ENCODE results near the gene TRAF1. TPM values are rescaled to one million over a fixed set of nuclear protein-coding genes. Genes with fewer than 3 reads are reported as not detected.

Gene TRAF1
- total and polyA plus RNA-seq, 10 of the 15 experiments (the other 5 are each of a cell fraction or from before 2014, with no cell fraction given) = 13.8 to 163 (median 128) TPM

- TF ChIP-seq PAX5 (IDR thresholded peaks at IDR 0.05; ENCODE audit: borderline replicate concordance, low read depth, low read length) = peak; percentile 77
- TF ChIP-seq, protein P1, sequence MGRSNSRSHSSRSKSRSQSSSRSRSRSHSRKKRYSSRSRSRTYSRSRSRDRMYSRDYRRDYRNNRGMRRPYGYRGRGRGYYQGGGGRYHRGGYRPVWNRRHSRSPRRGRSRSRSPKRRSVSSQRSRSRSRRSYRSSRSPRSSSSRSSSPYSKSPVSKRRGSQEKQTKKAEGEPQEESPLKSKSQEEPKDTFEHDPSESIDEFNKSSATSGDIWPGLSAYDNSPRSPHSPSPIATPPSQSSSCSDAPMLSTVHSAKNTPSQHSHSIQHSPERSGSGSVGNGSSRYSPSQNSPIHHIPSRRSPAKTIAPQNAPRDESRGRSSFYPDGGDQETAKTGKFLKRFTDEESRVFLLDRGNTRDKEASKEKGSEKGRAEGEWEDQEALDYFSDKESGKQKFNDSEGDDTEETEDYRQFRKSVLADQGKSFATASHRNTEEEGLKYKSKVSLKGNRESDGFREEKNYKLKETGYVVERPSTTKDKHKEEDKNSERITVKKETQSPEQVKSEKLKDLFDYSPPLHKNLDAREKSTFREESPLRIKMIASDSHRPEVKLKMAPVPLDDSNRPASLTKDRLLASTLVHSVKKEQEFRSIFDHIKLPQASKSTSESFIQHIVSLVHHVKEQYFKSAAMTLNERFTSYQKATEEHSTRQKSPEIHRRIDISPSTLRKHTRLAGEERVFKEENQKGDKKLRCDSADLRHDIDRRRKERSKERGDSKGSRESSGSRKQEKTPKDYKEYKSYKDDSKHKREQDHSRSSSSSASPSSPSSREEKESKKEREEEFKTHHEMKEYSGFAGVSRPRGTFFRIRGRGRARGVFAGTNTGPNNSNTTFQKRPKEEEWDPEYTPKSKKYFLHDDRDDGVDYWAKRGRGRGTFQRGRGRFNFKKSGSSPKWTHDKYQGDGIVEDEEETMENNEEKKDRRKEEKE (IDR thresholded peaks at IDR 0.05) = no peak
- TF ChIP-seq TAF1 (IDR thresholded peaks at IDR 0.05; ENCODE audit: borderline replicate concordance, low read depth, low read length) = no peak
- no peak for TF ChIP-seq CHD4 (IDR thresholded peaks at IDR 0.05)
- TF ChIP-seq ZBTB4 (CRISPR knock-in tag; IDR thresholded peaks at IDR 0.05) = no peak
- TF ChIP-seq, protein P2, sequence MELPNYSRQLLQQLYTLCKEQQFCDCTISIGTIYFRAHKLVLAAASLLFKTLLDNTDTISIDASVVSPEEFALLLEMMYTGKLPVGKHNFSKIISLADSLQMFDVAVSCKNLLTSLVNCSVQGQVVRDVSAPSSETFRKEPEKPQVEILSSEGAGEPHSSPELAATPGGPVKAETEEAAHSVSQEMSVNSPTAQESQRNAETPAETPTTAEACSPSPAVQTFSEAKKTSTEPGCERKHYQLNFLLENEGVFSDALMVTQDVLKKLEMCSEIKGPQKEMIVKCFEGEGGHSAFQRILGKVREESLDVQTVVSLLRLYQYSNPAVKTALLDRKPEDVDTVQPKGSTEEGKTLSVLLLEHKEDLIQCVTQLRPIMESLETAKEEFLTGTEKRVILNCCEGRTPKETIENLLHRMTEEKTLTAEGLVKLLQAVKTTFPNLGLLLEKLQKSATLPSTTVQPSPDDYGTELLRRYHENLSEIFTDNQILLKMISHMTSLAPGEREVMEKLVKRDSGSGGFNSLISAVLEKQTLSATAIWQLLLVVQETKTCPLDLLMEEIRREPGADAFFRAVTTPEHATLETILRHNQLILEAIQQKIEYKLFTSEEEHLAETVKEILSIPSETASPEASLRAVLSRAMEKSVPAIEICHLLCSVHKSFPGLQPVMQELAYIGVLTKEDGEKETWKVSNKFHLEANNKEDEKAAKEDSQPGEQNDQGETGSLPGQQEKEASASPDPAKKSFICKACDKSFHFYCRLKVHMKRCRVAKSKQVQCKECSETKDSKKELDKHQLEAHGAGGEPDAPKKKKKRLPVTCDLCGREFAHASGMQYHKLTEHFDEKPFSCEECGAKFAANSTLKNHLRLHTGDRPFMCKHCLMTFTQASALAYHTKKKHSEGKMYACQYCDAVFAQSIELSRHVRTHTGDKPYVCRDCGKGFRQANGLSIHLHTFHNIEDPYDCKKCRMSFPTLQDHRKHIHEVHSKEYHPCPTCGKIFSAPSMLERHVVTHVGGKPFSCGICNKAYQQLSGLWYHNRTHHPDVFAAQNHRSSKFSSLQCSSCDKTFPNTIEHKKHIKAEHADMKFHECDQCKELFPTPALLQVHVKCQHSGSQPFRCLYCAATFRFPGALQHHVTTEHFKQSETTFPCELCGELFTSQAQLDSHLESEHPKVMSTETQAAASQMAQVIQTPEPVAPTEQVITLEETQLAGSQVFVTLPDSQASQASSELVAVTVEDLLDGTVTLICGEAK (IDR thresholded peaks at IDR 0.05; ENCODE audit: borderline replicate concordance) = no peak
- no peak for TF ChIP-seq BCL11A (IDR thresholded peaks at IDR 0.05; ENCODE audit: low read depth, low read length)
- no peak for TF ChIP-seq PRDM15 (CRISPR knock-in tag; IDR thresholded peaks at IDR 0.05)
- TF ChIP-seq MEF2A (IDR thresholded peaks at IDR 0.05; ENCODE audit: insufficient read depth, low read depth, low read length) = no peak
- TF ChIP-seq CREM (IDR thresholded peaks at IDR 0.05; ENCODE audit: low read depth) = no peak
- no peak for TF ChIP-seq E2F8 (IDR thresholded peaks at IDR 0.05; ENCODE audit: low read depth, partially characterized antibody)
Measured at GRCh38 chr9:120868676-120869359, 57.8 kb downstream of the TRAF1 start (continued).
